ENCODE measurements around the gene GPR39. TPM values are rescaled to one million over a fixed set of nuclear protein-coding genes. Genes with fewer than 3 reads are reported as not detected.

The GPR39 gene
- polyA plus RNA-seq (2011; rRNA removed): 2.9 and 3.6 TPM in 2 replicates
- 10.4 and 21.5 TPM in 2 replicates for polyA minus RNA-seq (2011; rRNA and poly(A)+ RNA removed)

DNA sequence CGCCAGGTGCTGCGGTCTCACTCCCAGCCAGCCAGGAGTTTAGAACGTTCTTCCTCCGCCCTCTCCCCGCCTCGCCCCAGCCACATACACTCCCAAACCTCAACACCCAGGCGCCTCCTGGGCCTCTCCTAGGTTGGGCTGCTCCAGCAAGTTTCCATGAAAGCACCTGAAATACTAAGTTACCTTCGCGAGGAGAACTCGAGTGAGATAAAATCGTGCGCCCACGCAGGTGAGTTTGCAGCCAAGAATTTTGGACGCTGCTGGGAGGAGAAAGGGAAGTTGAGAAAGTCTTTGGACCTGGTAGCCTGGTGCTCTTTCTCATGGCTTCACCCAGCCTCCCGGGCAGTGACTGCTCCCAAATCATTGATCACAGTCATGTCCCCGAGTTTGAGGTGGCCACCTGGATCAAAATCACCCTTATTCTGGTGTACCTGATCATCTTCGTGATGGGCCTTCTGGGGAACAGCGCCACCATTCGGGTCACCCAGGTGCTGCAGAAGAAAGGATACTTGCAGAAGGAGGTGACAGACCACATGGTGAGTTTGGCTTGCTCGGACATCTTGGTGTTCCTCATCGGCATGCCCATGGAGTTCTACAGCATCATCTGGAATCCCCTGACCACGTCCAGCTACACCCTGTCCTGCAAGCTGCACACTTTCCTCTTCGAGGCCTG lies at the start of gene GPR39:
Gene GPR39, plus strand, starts transcription at position 83 of the 673 bp plus-strand sequence.
- DNase-seq (ENCODE audit: low read depth, low spot score): no peak
- H3K27me3 ChIP-seq (ENCODE audit: control insufficient read depth, insufficient read depth, low read length): no peaks in the 10 kb centered on the region
- POLR2A ChIA-PET: interaction anchor here (1.3 kb wide), 1 partner anchor 8 kb away, joined by 5 read pairs; no protein-coding TSS in a partner anchor
- H3K27ac ChIP-seq (ENCODE audit: low read depth, low read length): peak within 1 kb of the TSS; percentile 96
- CTCF ChIA-PET: no interaction called here
- peak within 1 kb of the TSS; percentile 69 for H3K4me3 ChIP-seq (ENCODE audit: low read depth, low read length)
- peak; percentile 15; the same call in 1 of the 2 replicates for TF ChIP-seq CTCF (IDR thresholded peaks at IDR 0.05; ENCODE audit: low read depth, low read length)
- H3K9me3 ChIP-seq (ENCODE audit: control insufficient read depth, insufficient read depth, low read length): peaks cover 8% of the 10 kb centered on the region

- Histone ChIP-seq H3K4me3 (ENCODE audit: low read depth, low read length) (no peak overlapping the region), H3K27ac (ENCODE audit: low read depth, low read length) (no peak overlapping the region), H3K27me3 (ENCODE audit: control insufficient read depth, insufficient read depth, low read length) (peaks cover 6% of the 10 kb centered on the region), H3K9me3 (ENCODE audit: control insufficient read depth, insufficient read depth, low read length) (peaks cover 1% of the 10 kb centered on the region; the same call in 1 of the 2 replicates)
- POLR2A ChIA-PET: no interaction called here
- TF ChIP-seq CTCF (IDR thresholded peaks at IDR 0.05; ENCODE audit: low read depth, low read length): no peak
- CTCF ChIA-PET: interaction anchor here (1.3 kb wide), 1 partner anchor 19 kb away, joined by 4 read pairs; no protein-coding TSS in a partner anchor
- DNase-seq (ENCODE audit: low read depth, low spot score): no peak
Observed at GRCh38 chr2:132368191-132368590, 48.4 kb upstream of the GPR39 start.

- Histone ChIP-seq H3K27ac (ENCODE audit: low read depth, low read length) (no peak overlapping the region), H3K27me3 (ENCODE audit: control insufficient read depth, insufficient read depth, low read length) (peaks cover 6% of the 10 kb centered on the region), H3K9me3 (ENCODE audit: control insufficient read depth, insufficient read depth, low read length) (peaks cover 6% of the 10 kb centered on the region; the same call in 1 of the 2 replicates), H3K4me3 (ENCODE audit: low read depth, low read length) (no peak overlapping the region)
- TF ChIP-seq CTCF (IDR thresholded peaks at IDR 0.05; ENCODE audit: low read depth, low read length): no peak
- no peak for DNase-seq (ENCODE audit: low read depth, low spot score)
- ChIA-PET POLR2A (no interaction called here), CTCF (no interaction called here)
Observed at GRCh38 chr2:132372276-132372675, 44.3 kb upstream of the GPR39 start.

- no peak overlapping the region for H3K4me3 ChIP-seq (ENCODE audit: low read depth, low read length)
- H3K9me3 ChIP-seq (ENCODE audit: control insufficient read depth, insufficient read depth, low read length): peaks cover 6% of the 10 kb centered on the region; the same call in 1 of the 2 replicates
- H3K27ac ChIP-seq (ENCODE audit: low read depth, low read length): no peak overlapping the region
- DNase-seq (ENCODE audit: low read depth, low spot score): no peak
- POLR2A ChIA-PET: no interaction called here
- H3K27me3 ChIP-seq (ENCODE audit: control insufficient read depth, insufficient read depth, low read length): peaks cover 3% of the 10 kb centered on the region
- CTCF ChIA-PET: no interaction called here
- no peak for TF ChIP-seq CTCF (IDR thresholded peaks at IDR 0.05; ENCODE audit: low read depth, low read length)
Observed at GRCh38 chr2:132373391-132374135, 43.0 kb upstream of the GPR39 start.

DNA sequence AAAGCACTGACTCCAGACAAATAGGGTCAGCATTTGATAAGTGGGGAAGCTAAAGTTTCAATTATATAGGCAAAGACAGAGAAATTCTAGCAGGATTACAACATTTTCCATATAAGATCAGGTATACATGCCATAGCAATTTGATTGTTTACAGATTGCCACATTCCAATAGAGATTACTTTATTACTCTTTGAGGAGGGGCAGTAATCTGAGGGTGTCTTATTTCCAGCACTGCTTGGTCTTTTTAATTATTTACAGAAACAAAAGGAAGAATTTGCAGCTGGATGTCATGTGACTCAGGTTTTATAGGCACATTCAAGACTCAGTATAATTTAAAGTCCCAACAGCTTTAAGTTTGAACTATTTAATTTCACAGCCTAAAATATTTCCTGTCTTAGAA lies 42.5 kb upstream of the GPR39 start:
- no peak for TF ChIP-seq CTCF (IDR thresholded peaks at IDR 0.05; ENCODE audit: low read depth, low read length)
- ChIA-PET POLR2A (no interaction called here), CTCF (no interaction called here)
- Histone ChIP-seq H3K4me3 (ENCODE audit: low read depth, low read length) (no peak overlapping the region), H3K27me3 (ENCODE audit: control insufficient read depth, insufficient read depth, low read length) (peaks cover 3% of the 10 kb centered on the region), H3K27ac (ENCODE audit: low read depth, low read length) (no peak overlapping the region), H3K9me3 (ENCODE audit: control insufficient read depth, insufficient read depth, low read length) (peaks cover 6% of the 10 kb centered on the region; the same call in 1 of the 2 replicates)
- no peak for DNase-seq (ENCODE audit: low read depth, low spot score)
